T1000 (cell line): ENCODE data around the gene ARL2BP.
"Not testable (repeated sequence)": the region's sequence is repeated elsewhere in the genome, so short reads cannot be mapped to it uniquely, and the experiment has no call there.

Source experiments
- DNase-seq: peaks from one replicate; lab custom pipeline; 2025; ENCODE audit warnings: mixed read lengths; lab: John Stamatoyannopoulos, UW

ARL2BP gene

DNA sequence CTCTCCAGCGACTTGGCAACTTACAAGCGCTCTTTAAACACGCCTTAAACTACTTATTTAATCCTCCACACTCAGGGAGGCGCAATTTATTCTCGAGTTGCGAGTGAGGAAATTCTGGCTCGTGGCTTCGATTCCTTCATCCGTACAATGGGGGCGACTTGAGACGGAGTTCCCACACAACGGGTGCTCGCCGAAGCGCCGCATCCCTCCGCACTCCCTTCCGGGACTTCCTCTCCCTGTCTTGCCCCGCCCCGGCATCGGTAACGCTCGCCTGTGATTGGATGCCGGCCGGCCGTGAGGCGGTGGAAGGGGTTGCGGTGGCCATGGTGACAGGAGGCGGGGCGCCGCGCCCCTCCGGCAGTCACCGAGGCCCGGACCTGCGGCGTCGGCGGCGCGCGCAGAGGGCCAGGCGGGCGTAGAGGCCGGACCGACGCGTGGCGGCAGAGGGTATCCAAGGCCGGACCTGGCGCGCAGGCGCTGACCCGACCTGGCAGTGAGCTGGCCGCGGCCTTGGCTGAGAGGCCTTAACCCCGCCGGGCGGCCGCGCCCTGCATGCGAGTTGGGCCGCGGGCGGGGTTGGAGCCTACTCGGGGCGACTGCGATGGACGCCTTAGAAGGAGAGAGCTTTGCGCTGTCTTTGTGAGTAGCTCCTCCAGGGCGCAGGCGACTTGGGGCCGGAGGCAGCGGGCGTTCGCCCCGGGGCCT, at the start of gene ARL2BP:
TSS of gene ARL2BP (plus strand) at position 493 of the 705 bp plus-strand sequence. CDS start at position 602, 109 bp downstream.
- peak; percentile 92 for DNase-seq

DNA sequence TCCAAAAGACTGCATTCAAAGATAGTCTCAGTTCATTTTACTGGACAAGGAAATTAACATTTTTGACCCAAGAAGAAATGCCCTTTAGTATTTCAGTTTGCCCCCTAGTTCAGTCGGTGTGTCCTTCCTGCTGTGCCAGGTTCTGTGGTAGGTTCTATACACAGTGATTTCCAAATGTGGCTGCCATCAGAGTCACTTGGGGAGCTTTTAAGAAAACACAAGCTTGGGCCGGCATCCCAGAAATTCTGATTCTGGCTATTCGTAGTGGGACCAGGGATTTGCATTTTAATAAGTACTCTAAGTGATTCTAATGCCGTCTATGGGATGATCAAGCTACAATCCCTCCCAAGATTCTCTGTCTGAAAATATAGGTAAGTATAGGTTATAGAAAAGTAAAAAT, 48.8 kb upstream of the ARL2BP start:
- DNase-seq: no peak

DNA sequence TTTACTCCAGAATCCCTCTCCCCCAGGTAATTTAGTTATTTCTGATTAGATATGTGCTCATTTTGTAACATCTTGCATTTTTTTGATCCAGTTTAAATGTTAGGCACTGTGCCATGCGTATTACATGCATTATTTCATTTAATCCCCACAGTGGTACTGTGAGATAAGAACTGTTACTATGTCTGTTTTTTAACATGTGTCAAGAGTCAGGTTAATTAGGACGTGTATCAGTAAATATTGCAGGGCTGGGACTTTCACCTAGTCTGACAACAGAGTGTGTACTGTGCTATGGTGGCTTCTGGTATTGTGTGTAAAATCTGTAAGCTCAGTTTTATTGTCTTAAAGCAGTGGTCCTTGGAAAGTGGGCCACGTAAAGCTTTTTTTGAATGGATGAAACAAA, 48.3 kb upstream of the ARL2BP start:
- DNase-seq: no peak

DNA sequence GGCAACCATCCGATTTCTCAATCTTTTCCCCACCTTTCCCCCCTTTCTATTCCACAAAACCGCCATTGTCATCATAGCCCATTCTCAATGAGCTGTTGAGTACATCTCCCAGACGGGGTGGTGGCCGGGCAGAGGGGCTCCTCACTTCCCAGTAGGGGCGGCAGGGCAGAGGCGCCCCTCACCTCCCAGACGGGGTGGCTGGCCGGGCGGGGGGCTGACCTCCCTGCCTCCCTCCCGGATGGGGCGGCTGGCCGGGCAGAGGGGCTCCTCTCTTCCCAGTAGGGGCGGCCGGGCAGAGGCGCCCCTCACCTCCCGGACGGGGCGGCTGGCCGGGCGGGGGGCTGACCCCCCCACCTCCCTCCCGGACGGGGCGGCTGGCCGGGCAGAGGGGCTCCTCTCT, 44.7 kb upstream of the ARL2BP start:
- not testable (repeated sequence) for DNase-seq

DNA sequence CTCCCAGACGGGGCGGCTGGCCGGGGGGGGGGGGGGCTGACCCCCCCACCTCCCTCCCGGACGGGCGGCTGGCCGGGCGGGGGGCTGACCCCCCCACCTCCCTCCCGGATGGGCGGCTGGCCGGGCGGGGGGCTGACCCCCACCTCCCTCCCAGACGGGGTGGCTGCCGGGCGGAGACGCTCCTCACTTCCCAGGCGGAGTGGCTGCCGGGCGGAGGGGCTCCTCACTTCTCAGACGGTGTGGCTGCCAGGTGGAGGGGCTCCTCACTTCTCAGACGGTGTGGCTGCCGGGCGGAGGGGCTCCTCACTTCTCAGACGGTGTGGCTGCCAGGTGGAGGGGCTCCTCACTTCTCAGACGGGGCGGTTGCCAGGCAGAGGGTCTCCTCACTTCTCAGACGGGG, 44.1 kb upstream of the ARL2BP start:
- DNase-seq: not testable (repeated sequence)

DNA sequence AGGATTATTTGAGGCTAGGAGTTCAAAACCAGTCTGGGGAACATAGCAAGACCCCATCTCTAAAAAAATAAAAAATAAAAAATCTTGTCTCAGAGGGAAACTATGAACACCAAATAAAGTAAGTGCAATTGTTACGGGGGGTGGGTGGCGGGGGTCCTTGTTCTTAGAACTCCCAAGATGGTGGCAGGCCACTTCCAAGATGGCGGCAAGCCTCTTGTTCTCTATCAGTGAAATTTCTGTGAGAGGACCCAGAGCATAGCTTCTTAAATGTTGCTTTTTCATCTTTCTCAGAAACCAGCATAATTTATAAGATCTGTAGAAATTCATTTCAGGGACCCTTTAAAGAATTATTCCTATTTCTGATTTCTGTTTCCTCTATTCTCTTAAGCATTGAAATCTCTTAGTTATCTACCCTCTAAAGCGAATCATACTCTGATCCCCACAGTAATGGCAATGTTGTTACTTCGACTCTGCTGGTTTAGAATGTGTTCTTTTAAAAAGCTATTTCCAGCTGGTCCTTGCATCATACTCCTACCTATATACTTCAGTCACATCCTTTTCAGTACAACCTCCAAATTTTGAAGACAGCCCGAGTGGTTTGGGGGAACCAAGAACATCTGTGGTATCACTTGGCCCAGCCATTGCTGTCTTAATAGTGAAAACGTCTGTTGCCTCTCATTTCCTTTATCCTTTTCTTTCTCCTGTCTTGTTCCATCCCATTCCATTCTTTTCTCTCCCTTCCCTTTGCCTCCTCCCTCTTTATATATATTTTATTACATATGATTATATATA, 42.8 kb upstream of the ARL2BP start:
- DNase-seq: no peak

DNA sequence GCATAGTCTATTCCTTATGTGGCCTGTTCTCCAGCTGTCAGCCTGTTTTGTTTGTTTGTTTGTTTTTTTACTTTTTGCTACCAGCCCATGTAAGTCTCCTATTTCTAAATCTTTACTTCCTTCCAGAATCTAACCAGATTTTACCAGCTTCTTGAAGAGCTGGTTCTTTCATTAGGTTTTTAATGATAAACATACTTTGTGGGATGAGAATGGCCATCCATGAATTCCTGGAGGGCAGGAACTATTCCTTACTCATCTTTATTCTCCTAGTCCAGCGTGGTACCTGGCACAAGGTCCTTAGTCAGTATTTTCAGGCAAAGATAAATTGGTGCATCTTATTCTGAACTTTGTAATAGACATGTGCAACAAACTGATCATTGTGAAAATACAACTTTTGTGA, 41.6 kb upstream of the ARL2BP start:
- DNase-seq: no peak

DNA sequence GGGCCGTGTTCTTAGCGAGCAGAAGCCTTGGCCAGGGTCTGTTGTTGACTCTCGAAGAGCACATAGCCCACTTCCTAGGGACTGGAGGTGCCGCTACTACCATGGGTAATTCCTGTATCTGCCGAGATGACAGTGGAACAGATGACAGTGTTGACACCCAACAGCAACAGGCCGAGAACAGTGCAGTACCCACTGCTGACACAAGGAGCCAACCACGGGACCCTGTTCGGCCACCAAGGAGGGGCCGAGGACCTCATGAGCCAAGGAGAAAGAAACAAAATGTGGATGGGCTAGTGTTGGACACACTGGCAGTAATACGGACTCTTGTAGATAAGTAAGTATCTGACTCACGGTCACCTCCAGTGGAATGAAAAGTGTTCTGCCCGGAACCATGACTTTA, 40.4 kb upstream of the ARL2BP start:
- DNase-seq: no peak

DNA sequence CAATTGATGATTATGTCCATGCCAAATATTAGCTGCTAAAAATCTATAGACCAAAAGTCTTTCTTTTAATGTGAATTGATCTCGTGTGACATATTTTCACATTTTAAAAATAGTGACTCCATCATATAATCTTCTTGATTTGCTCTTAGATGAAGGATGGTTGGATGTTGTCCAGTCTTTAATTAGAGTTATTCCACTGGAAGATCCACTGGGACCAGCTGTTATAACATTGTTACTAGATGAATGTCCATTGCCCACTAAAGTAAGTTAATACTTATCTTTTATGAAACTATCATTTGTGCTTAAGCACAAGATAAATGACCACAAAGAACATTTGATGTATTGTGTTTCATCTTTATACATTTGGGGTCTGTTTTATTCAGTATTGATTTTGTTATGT, 36.1 kb upstream of the ARL2BP start:
- DNase-seq: no peak

DNA sequence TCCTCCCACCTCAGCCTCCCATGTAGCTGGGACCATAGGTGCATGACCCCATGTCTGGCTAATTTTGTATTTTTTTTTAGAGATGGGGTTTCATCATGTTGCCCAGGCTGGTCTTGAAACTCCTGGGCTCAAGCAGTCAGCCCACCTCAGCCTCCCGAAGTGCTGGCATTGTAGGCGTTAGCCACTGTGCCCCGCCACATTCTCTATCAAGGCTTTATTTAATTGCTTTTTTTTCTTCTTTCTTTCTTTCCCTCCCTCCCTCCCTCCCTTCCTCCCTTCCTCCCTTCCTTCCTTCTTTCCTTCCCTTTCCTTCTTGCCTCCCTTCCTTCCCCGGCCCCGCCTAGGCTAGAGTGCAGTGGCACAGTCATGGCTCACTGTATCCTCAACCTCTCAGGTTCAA, 35.3 kb upstream of the ARL2BP start:
- DNase-seq: no peak

DNA sequence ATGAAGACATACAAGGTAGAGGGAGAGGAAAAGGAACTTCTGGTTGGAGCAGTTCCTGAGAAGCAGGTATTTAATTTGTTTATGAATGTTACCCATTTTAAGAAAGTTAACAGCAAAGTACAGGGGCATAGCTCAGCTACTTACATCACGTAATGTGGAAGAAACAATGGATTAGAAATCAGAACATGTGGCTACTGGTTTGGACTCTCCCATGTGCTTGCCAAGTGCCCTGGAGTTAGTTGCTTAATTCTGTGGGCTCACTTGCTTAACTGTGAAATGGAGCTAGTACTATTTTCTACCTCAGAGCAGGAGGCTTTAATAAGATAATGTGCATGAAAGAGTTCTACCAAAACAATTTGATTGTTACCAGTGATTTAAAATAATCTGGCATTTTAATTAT, 31.6 kb upstream of the ARL2BP start:
- no peak for DNase-seq

DNA sequence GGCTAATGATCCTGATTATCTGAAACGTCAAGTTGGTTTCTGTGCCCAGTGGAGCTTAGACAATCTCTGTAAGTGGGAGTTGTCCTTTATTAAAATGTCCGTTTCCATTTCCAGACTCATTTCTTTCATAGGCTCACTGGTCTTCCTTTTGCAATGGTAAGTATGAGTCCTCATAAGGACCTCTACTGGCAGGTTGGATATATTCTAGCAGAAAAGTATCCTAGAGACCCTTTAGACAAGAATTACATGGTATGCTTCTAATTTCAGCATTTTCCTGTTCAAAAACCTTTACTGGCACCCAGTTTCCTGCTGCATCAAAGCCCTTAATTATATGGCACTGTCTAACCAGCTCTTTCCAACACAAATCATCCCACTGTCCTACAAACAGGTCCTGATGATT, 28.1 kb upstream of the ARL2BP start:
- DNase-seq: no peak

DNA sequence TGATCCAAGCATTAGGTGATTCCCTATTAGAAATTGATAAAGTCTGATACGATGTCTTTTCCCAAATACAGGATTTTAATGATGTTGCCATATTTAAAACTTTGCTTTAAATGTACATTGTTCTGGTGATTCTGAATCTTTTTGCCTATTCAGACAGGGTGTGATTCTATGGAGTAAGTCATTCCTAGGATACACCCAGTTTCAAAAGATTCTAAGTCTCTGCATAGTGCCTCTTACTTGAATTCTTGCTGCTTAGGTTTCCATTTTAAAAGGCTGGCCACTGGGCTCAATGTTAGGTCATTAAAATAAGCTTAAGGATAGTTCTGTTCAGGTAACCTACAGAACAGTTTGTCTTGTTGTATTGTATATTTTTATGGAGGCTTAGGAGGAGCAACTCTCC, 22.0 kb upstream of the ARL2BP start:
- no peak for DNase-seq

DNA sequence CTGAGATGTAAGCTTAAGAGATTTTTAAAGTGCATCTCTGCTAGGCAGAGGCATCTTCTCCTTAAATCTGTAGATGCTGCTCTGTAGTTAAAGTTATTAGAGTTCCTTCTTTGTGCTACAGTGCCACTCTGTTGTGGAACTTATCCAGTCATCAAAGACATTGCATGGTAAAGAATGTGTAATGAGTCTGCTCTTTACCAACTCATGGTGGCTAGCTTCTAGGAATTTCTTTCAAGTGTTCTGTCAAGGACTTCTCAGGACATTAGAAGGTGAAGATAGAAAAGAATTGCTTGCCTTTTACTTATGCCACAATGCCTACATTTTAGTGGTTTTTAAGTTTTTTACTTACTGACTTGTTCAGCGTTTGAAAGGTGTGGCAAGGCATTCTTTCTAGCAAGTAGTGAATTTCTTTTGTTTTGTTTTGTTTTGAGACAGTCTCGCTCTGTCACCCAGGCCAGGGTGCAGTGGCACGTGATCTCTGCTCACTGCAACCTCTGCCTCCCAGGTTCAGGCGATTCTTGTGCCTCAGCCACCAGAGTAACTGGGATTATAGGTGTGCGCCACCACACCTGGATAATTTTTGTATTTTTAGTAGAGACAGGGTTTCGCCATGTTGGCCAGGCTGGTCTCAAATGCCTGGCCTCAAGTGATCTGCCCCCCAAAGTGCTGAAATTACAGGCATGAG, 20.3 kb upstream of the ARL2BP start:
- DNase-seq: no peak

DNA sequence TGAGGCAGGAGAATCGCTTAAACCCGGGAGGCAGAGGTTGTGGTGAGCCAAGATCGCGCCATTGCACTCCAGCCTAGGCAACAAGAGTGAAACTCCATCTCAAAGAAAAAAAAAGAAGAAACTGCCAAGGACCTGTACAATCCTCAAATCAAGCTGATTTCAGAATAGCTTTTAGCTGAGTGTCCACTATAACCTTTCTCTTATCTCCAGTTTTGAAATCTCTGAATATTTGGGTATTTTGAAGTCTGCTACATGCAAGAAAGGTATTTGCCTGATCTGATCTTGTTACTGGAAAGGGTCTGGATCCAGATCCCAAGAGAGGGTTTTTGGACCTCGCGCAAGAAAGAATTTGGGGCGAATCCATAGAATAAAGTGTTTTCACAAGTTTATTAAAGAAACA, 19.1 kb upstream of the ARL2BP start:
- no peak for DNase-seq

DNA sequence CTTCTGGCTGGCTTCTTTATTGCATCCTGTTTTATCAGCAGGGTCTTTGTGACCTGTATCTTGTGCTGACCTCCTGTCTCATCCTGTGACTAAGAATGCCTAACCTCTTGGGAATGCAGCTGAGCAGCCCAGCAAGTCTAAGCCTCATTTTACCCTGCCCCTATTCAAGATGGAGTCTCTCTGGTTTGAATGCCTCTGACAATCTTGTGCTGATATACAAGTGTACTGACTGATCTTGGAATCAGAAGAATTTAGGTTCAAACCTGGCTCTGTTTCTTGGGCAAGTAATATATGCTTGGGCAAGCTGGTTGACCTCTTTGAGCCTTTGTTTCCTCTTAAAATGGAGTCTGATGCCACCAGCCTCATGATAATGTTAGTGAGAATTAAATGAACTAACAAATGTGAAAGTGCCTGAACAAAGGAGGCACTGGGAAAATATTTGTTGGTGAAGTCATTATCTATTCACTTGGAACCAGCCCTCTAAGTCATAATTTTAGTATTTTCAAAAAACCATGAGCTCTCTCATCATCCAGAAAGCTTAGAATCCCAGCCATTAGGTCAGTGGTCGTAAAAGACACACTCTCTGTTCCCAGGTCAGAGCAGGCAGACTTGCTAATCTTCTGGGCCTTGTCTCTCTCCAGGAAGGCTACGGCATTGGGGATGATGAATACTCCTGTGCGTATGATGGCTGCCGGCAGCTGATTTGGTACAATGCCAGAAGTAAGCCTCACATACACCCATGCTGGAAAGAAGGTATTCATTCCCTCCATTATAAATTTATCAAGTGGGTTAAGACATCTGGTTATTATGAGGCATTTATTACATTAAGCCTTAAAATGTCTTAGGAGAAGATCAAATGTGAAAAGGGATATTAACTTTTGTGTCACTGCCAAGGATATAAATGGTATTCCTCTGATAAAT, 18.1 kb upstream of the ARL2BP start:
- DNase-seq: no peak

DNA sequence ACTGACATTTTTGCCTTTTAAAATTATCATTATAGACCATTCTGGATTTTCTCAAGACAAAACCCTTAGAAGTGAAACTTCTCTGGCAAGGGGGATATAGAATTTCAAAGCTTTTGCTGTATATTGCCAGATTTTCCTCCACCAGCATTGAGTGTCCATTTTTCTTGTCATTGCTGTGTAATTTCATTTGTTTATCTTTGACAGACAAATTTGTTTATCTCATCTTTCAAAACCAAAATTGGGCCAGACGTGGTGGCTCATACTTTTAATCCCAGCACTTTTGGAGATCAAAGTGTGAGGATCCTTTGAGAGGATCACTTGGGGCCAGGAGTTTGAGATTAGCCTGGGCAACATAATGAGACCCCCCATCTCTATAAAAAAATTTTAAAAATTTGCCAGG, 16.0 kb upstream of the ARL2BP start:
- DNase-seq: no peak

DNA sequence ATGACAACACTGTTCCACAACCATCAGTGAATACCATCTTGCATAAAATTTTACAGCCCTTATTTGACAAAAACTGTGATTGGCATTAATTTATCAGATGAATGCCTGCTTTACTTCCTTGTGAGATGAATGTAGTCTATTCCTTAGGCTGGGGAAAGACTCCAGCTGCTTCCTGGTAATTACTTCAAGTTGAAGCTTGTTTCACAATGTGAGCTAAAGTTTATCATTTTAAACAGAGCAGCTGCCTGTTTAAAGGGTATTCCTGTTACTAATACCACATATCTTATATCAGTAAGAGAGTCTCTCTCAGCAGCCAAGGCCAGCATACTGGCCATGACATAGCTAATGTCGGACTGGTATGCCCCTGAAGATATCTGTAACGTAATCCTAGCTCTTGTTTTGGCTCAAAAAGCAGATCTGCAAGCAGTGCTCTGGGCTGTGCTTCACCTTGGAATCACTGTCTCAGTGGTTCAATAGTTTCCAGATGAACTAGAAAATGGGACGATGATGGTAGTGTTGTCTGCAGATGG, 13.2 kb upstream of the ARL2BP start:
- no peak for DNase-seq

DNA sequence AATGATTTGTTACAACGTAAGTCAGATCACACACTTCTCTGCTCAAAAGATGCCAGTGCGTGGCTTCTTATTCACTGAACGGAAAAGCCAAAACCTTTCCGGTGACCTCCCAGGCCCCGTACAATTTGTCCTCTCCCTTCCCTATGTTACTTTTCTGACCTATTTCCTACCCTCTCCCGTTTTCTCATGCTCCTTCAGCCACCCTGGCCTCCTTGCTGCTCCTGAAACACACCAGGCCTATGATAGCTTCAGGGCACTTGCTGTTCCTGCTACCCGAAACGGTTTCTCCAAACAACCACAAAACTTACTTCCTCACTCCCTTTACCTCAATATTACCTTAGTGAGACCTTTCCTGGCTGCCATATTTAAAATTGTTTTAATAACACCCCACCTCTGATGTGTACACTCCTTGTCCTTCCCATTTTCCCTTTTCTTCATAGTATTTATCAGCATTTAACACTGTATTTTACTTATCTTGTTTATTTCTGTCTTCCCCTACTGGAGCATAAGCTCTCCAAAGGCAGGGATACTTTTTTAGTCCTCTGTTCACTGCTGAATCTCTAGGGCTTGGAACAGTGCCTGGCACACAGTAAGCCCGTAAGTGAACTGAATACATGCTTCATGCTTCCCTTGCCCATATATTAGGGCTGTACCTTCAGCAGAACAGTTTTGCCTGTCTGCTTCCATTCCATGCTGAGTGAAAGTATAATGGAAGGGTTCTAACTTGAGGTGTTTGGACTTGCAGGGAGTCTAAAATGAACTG, 10.9 kb upstream of the ARL2BP start:
- no peak for DNase-seq

DNA sequence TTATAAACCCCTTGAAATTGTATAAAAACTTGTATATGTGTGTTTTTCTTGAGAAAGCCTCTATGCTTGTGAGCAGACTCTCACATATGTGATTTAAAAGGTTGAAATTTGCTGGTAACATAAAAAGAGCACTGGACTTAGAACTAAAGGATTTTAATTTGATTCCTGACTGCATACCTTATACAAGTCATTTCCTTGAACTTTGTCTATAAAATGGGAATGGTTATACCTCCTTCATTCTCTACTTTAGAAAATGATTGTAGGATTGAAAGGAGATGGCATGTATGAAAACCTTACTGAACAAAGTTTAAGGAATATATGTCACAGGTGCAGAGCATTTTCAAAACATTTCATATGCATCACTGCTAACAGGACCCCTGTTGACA, 10.4 kb upstream of the ARL2BP start:
- no peak for DNase-seq
